Fibroblast of skin of back (primary cell): ENCODE measurements around the gene ORMDL2. TPM values are rescaled to one million over a fixed set of nuclear protein-coding genes. Genes with fewer than 3 reads are reported as not detected.

Source experiments
- DNase-seq: peaks from one replicate; pipeline ENCODE4 v3.0.0-alpha.2; 2013
- polyA plus RNA-seq, 2 experiments: library from polyadenylated mRNA; unstranded; fragments of 120-200 nt; gene quantifications; one replicate each; pipeline ENCODE4 v1.2.1, GENCODE V29; 2013; ENCODE audit not compliant: insufficient read length in 2 of 2

The ORMDL2 gene
- 46.2 TPM for polyA plus RNA-seq (2013, experiment 1 of 2; ENCODE audit: insufficient read length)
- 36.6 TPM for polyA plus RNA-seq (2013, experiment 2 of 2; ENCODE audit: insufficient read length)

GRCh38 chr12:55817345-55818139 lies at the start of gene ORMDL2, which contains the start of gene SARNP:
ORMDL2 (plus strand) TSS chr12:55818041; CDS start chr12:55819000, 959 bp downstream.
SARNP (minus strand) TSS chr12:55817724; CDS start chr12:55817701, 23 bp downstream.
- DNase-seq = peak; percentile 100

- DNase-seq = no peak
Observed at GRCh38 chr12:55771736-55772135, 46.1 kb upstream of the ORMDL2 start.

GRCh38 chr12:55777856-55778255 lies 40.0 kb upstream of the ORMDL2 start:
- DNase-seq = no peak

- no peak for DNase-seq
Observed at GRCh38 chr12:55780685-55781084, 37.2 kb upstream of the ORMDL2 start.

GRCh38 chr12:55788546-55788945 lies 29.3 kb upstream of the ORMDL2 start:
- no peak for DNase-seq

- DNase-seq = no peak
Observed at GRCh38 chr12:55789171-55789570, 28.7 kb upstream of the ORMDL2 start.

GRCh38 chr12:55789893-55790292 lies 27.9 kb upstream of the ORMDL2 start:
- DNase-seq = no peak

GRCh38 chr12:55795950-55796349 lies 21.9 kb upstream of the ORMDL2 start:
- no peak for DNase-seq

GRCh38 chr12:55797068-55797467 lies 20.8 kb upstream of the ORMDL2 start:
- DNase-seq = peak; percentile 45

GRCh38 chr12:55797550-55797949 lies 20.3 kb upstream of the ORMDL2 start:
- no peak for DNase-seq

- no peak for DNase-seq
Observed at GRCh38 chr12:55806982-55807381, 10.9 kb upstream of the ORMDL2 start.

GRCh38 chr12:55809274-55809673 lies 8.6 kb upstream of the ORMDL2 start:
- no peak for DNase-seq

- no peak for DNase-seq
Observed at GRCh38 chr12:55812088-55812487, 5.8 kb upstream of the ORMDL2 start.

- DNase-seq = no peak
Observed at GRCh38 chr12:55814257-55814656, 3.6 kb upstream of the ORMDL2 start.

- no peak for DNase-seq
Observed at GRCh38 chr12:55815473-55815872, 2.4 kb upstream of the ORMDL2 start.

- DNase-seq = peak; percentile 23
Observed at GRCh38 chr12:55816881-55817344, 928 bp upstream of the ORMDL2 start.

- peak; percentile 21 for DNase-seq
Observed at GRCh38 chr12:55818140-55818728, 393 bp downstream of the ORMDL2 start.

GRCh38 chr12:55818886-55819285 lies 1.0 kb downstream of the ORMDL2 start:
- DNase-seq = no peak

GRCh38 chr12:55820679-55821078 lies 2.8 kb downstream of the ORMDL2 start:
- DNase-seq = peak; percentile 28

GRCh38 chr12:55822228-55822627 lies 4.4 kb downstream of the ORMDL2 start:
- no peak for DNase-seq

GRCh38 chr12:55823419-55823818 lies 5.6 kb downstream of the ORMDL2 start:
- no peak for DNase-seq

GRCh38 chr12:55824726-55825125 lies 6.9 kb downstream of the ORMDL2 start:
- no peak for DNase-seq

- no peak for DNase-seq
Observed at GRCh38 chr12:55827806-55828205, 10.0 kb downstream of the ORMDL2 start.

- no peak for DNase-seq
Observed at GRCh38 chr12:55828357-55828756, 10.5 kb downstream of the ORMDL2 start.
